Liver (tissue), 3 donors: ENCODE data around the gene LY6G6F.

ENCODE experiments used
- ATF3 ChIP-seq: IDR thresholded peaks from 2 replicates; pipeline ENCODE4 v1.6.1; 2016; ENCODE audit warnings: antibody characterized with exemption
- CTCF ChIP-seq: fragments of 150-350 bp; IDR thresholded peaks from 2 replicates; pipeline ENCODE4 v1.5.1; 2017; ENCODE audit warnings: improper control_type of control experiment, low read depth, low read length; ENCODE audit not compliant: missing input control
- GABPA ChIP-seq, 2 donors: IDR thresholded peaks in 1 of 2; conservative IDR thresholded peaks in 1 of 2; 2 replicates each; pipeline ENCODE4 v1.6.1; 2016; ENCODE audit warnings: antibody characterized with exemption in 2 of 2, mild to moderate bottlenecking in 1 of 2, moderate library complexity in 1 of 2
- HNF4A ChIP-seq, 2 donors: conservative IDR thresholded peaks; 2 replicates each; pipeline ENCODE4 v1.6.1; 2016; ENCODE audit warnings: antibody characterized with exemption in 2 of 2, mild to moderate bottlenecking in 2 of 2
- JUND ChIP-seq, 2 donors: IDR thresholded peaks; 2 replicates each; pipeline ENCODE4 v1.6.1; 2016; ENCODE audit warnings: antibody characterized with exemption in 2 of 2
- MAX ChIP-seq: IDR thresholded peaks from 2 replicates; pipeline ENCODE4 v1.6.1; 2016; ENCODE audit warnings: antibody characterized with exemption
- NR2F2 ChIP-seq: IDR thresholded peaks from 2 replicates; pipeline ENCODE4 v1.6.1; 2016; ENCODE audit warnings: antibody characterized with exemption
- RAD21 ChIP-seq, 2 donors: IDR thresholded peaks; 2 replicates each; pipeline ENCODE4 v1.6.1; 2016; ENCODE audit warnings: antibody characterized with exemption in 2 of 2, mild to moderate bottlenecking in 2 of 2
- REST ChIP-seq: IDR thresholded peaks from 2 replicates; pipeline ENCODE4 v1.6.1; 2016; ENCODE audit warnings: antibody characterized with exemption, mild to moderate bottlenecking
- RXRA ChIP-seq, 2 donors: IDR thresholded peaks; 2 replicates each; pipeline ENCODE4 v1.6.1; 2017 to 2018; ENCODE audit warnings: antibody characterized with exemption in 2 of 2, mild to moderate bottlenecking in 1 of 2
- SP1 ChIP-seq: IDR thresholded peaks from 2 replicates; pipeline ENCODE4 v1.6.1; 2018; ENCODE audit warnings: antibody characterized with exemption, mild to moderate bottlenecking
- TAF1 ChIP-seq: conservative IDR thresholded peaks from 2 replicates; pipeline ENCODE4 v1.6.1; 2016; ENCODE audit warnings: antibody characterized with exemption, mild to moderate bottlenecking
- YY1 ChIP-seq: IDR thresholded peaks from 2 replicates; pipeline ENCODE4 v1.6.1; 2016; ENCODE audit warnings: antibody characterized with exemption, mild to moderate bottlenecking
- ZBTB33 ChIP-seq: IDR thresholded peaks from 2 replicates; pipeline ENCODE4 v1.6.1; 2016; ENCODE audit warnings: antibody characterized with exemption
- donor health status: healthy.
- donor health status: healthy.

- TF ChIP-seq CTCF (no peak), RAD21 (IDR thresholded peaks at IDR 0.05) (no peak), JUND (IDR thresholded peaks at IDR 0.05) (no peak), RXRA (IDR thresholded peaks at IDR 0.05) (no peak), MAX (no peak), YY1 (no peak), ATF3 (no peak), HNF4A (conservative IDR thresholded peaks at IDR 0.05) (no peak), REST (no peak), TAF1 (no peak), GABPA (IDR thresholded peaks at IDR 0.05 in 1 of 2, conservative IDR thresholded peaks at IDR 0.05 in 1 of 2) (no peak), ZBTB33 (no peak), SP1 (no peak), NR2F2 (no peak)
These were observed 42.8 kb downstream of the LY6G6F start for GRCh38 chr6:31749301-31750036.
